Endodermal cell (in vitro differentiated cells): ENCODE results near the gene TIMM21. TPM values are rescaled to one million over a fixed set of nuclear protein-coding genes. Genes with fewer than 3 reads are reported as not detected.
A peak's percentile ranks its signal among the peaks of the same experiment; 100 is the strongest.

ENCODE experiments used
- DNase-seq: peaks from one replicate; pipeline ENCODE4 v3.0.0-alpha.2; 2017
- H3K27ac ChIP-seq: 2 replicates; pipeline ENCODE4 v1.5.1; 2013; ENCODE audit warnings: mild to moderate bottlenecking, low read depth, low read length, moderate library complexity
- H3K27me3 ChIP-seq: 2 replicates; pipeline ENCODE4 v1.6.1; 2013; ENCODE audit warnings: mild to moderate bottlenecking, low read length, moderate library complexity; ENCODE audit not compliant: insufficient read depth, control insufficient read depth, poor library complexity, severe bottlenecking
- H3K36me3 ChIP-seq: 2 replicates; pipeline ENCODE4 v1.7.0; 2013; ENCODE audit warnings: mild to moderate bottlenecking, low read length, moderate library complexity; ENCODE audit not compliant: control insufficient read depth, insufficient read depth
- H3K4me1 ChIP-seq: one replicate; pipeline ENCODE4 v1.7.0; 2013; ENCODE audit warnings: low read length; ENCODE audit not compliant: control insufficient read depth, insufficient read depth
- H3K4me3 ChIP-seq: 2 replicates; pipeline ENCODE4 v1.5.1; 2013; ENCODE audit warnings: mild to moderate bottlenecking, low read length, moderate library complexity
- H3K9ac ChIP-seq: 2 replicates; pipeline ENCODE4 v1.6.1; 2013; ENCODE audit warnings: mild to moderate bottlenecking, low read length, moderate library complexity; ENCODE audit not compliant: poor library complexity, severe bottlenecking; ENCODE audit errors: extremely low read depth
- H3K9me3 ChIP-seq: 2 replicates; pipeline ENCODE4 v1.6.1; 2013; ENCODE audit warnings: mild to moderate bottlenecking, low read length, moderate library complexity; ENCODE audit not compliant: control insufficient read depth
- H3K27ac Mint-ChIP-seq: 2 replicates; pipeline ENCODE4 v1.8.0; 2020; ENCODE audit warnings: mixed read lengths
- H3K27me3 Mint-ChIP-seq: 2 replicates; pipeline ENCODE4 v1.8.0; 2021; ENCODE audit warnings: mild to moderate bottlenecking, mixed read lengths; ENCODE audit not compliant: insufficient read depth
- H3K36me3 Mint-ChIP-seq: 2 replicates; pipeline ENCODE4 v1.8.0; 2020; ENCODE audit warnings: low read depth, mixed read lengths
- H3K4me1 Mint-ChIP-seq: 2 replicates; pipeline ENCODE4 v1.8.0; 2020; ENCODE audit warnings: mixed read lengths
- H3K4me3 Mint-ChIP-seq: 2 replicates; pipeline ENCODE4 v1.8.0; 2020; ENCODE audit warnings: mild to moderate bottlenecking, moderate library complexity, mixed read lengths
- H3K9me3 Mint-ChIP-seq: 2 replicates; pipeline ENCODE4 v1.8.0; 2020; ENCODE audit warnings: mild to moderate bottlenecking, mixed read lengths
- CTCF ChIP-seq: fragments of 200-600 bp; sonication (generic); conservative IDR thresholded peaks from 2 replicates; pipeline ENCODE4 v1.5.0; 2021; ENCODE audit warnings: antibody characterized with exemption, mild to moderate bottlenecking
- WGBS, 2 experiments: methylation state at CpG; one replicate each; pipeline versions ENCODE4 v1.1.5 to v1.1.7; 2013; ENCODE audit warnings: missing lambda C conversion rate in 2 of 2, mixed read lengths in 1 of 2; ENCODE audit not compliant: insufficient coverage in 1 of 2, insufficient read length in 1 of 2; 5-methylcytosine and 5-hydroxymethylcytosine counted together
- total RNA-seq, 2 donors: library from RNA; stranded (reverse); fragmentation: NEBNext Ultra II Directional in 1 of 2; extraction: Animal tissue kit (Norgen Biotek cat#: 25700) in 1 of 2; gene quantifications; 2 replicates in 1 of 2; 3 replicates in 1 of 2; pipeline ENCODE4 v1.2.1, GENCODE V29; 2021

TIMM21 gene
- total RNA-seq, 2 donors from 2014 or later: 28.8 to 30.2 TPM

- Mint-ChIP-seq H3K4me3 (no peak overlapping the region), H3K4me1 (no peaks in the 10 kb centered on the region), H3K36me3 (no peaks in the 10 kb centered on the region), H3K27ac (no peak overlapping the region), H3K9me3 (no peaks in the 10 kb centered on the region), H3K27me3 (no peaks in the 10 kb centered on the region)
- no peaks in the 10 kb centered on the region for H3K27me3 ChIP-seq
- WGBS, 2 experiments: 97 to 100% methylated on average over 1 of the region's 1 CpG
- no peaks in the 10 kb centered on the region for H3K4me1 ChIP-seq
- no peak for TF ChIP-seq CTCF
- DNase-seq: no peak
- no peaks in the 10 kb centered on the region for H3K9me3 ChIP-seq
- no peaks in the 10 kb centered on the region for H3K36me3 ChIP-seq
- H3K4me3 ChIP-seq: no peak overlapping the region
- H3K27ac ChIP-seq: no peak overlapping the region
- no peak overlapping the region for H3K9ac ChIP-seq
Measured at GRCh38 chr18:74124642-74125041, 23.7 kb upstream of the TIMM21 start.

GRCh38 chr18:74126684-74127655, 21.4 kb upstream of the TIMM21 start:
- Histone ChIP-seq H3K27me3 (no peaks in the 10 kb centered on the region), H3K36me3 (no peaks in the 10 kb centered on the region), H3K9me3 (no peaks in the 10 kb centered on the region), H3K4me3 (no peak overlapping the region), H3K27ac (peak overlapping the region; percentile 57), H3K4me1 (no peaks in the 10 kb centered on the region), H3K9ac (no peak overlapping the region)
- TF ChIP-seq CTCF: no peak
- no peaks in the 10 kb centered on the region for H3K9me3 Mint-ChIP-seq
- no peak for DNase-seq
- 79 to 84% methylated on average over 4 to 10 of the region's 10 CpGs for WGBS, 2 experiments
- no peaks in the 10 kb centered on the region for H3K36me3 Mint-ChIP-seq
- no peak overlapping the region for H3K4me3 Mint-ChIP-seq
- no peaks in the 10 kb centered on the region for H3K27me3 Mint-ChIP-seq
- no peaks in the 10 kb centered on the region for H3K4me1 Mint-ChIP-seq
- no peak overlapping the region for H3K27ac Mint-ChIP-seq

GRCh38 chr18:74128159-74128558, 20.2 kb upstream of the TIMM21 start:
- Histone ChIP-seq H3K27me3 (no peaks in the 10 kb centered on the region), H3K9ac (no peak overlapping the region), H3K9me3 (no peaks in the 10 kb centered on the region), H3K4me1 (no peaks in the 10 kb centered on the region), H3K4me3 (no peak overlapping the region), H3K36me3 (no peaks in the 10 kb centered on the region), H3K27ac (no peak overlapping the region)
- Mint-ChIP-seq H3K9me3 (no peaks in the 10 kb centered on the region), H3K27me3 (no peaks in the 10 kb centered on the region), H3K4me3 (no peak overlapping the region), H3K36me3 (no peaks in the 10 kb centered on the region), H3K4me1 (no peaks in the 10 kb centered on the region), H3K27ac (no peak overlapping the region)
- no peak for TF ChIP-seq CTCF
- 57 to 81% methylated on average over 3 of the region's 3 CpGs for WGBS, 2 experiments
- DNase-seq: no peak
